SK-N-SH (cell line): ENCODE results near the gene CTNNA3. TPM values are rescaled to one million over a fixed set of nuclear protein-coding genes. Genes with fewer than 3 reads are reported as not detected.

ENCODE experiments used
- CTCF ChIA-PET: fragments of 300-600, 350-600 bp; formaldehyde crosslinking; extraction: SDS; loops from one replicate; lab custom pipeline; 2021; lab: Yijun Ruan, JAX
- POLR2A ChIA-PET: fragments of 350-600 bp; sonication (Branson Sonifier 250); formaldehyde crosslinking; extraction: SDS; loops from one replicate; lab custom pipeline; 2020; ENCODE audit warnings: antibody characterized with exemption, inconsistent platforms; lab: Yijun Ruan, JAX
- DNase-seq: peaks from one replicate; pipeline ENCODE4 v3.0.0; 2012
- H2AFZ ChIP-seq: fragments of 200-600 bp; sonication (generic); 2 replicates; pipeline ENCODE4 v1.8.1; 2016; ENCODE audit warnings: antibody characterized with exemption, mild to moderate bottlenecking, low read depth
- H3F3A ChIP-seq: fragments of 200-600 bp; sonication (generic); replicated peaks from 2 replicates; pipeline ENCODE3; 2016; ENCODE audit warnings: antibody characterized with exemption, mild to moderate bottlenecking; ENCODE audit not compliant: insufficient read depth
- H3K27ac ChIP-seq, 2 experiments: fragments of 200-500 bp in 1 of 2; fragments of 200-600 bp in 1 of 2; sonication (Bioruptor generic) in 1 of 2; sonication (generic), shearing (Covaris generic) in 1 of 2; 2 replicates each; pipeline versions ENCODE4 v1.5.1 to v1.6.1; 2014 to 2016; ENCODE audit warnings: low read depth in 2 of 2, inconsistent platforms in 1 of 2, low read length in 1 of 2, mild to moderate bottlenecking in 1 of 2, mixed read lengths in 1 of 2
- H3K27me3 ChIP-seq: fragments of 200-600 bp; sonication (generic), shearing (Covaris generic); 2 replicates; pipeline ENCODE4 v1.6.1; 2016; ENCODE audit warnings: mixed run types; ENCODE audit not compliant: insufficient read depth
- H3K36me3 ChIP-seq, 2 experiments: fragments of 200-500 bp in 1 of 2; fragments of 200-600 bp in 1 of 2; sonication (Bioruptor generic) in 1 of 2; sonication (generic) in 1 of 2; replicated peaks in 1 of 2; 2 replicates each; pipeline versions ENCODE3 to v1.5.1; 2014 to 2016; ENCODE audit warnings: low read length in 1 of 2, mild to moderate bottlenecking in 1 of 2; ENCODE audit not compliant: insufficient read depth in 2 of 2, control insufficient read depth in 1 of 2
- H3K4me1 ChIP-seq, 2 experiments: fragments of 200-500 bp in 1 of 2; fragments of 200-600 bp in 1 of 2; sonication (Bioruptor generic) in 1 of 2; sonication (generic), shearing (Covaris generic) in 1 of 2; 2 replicates each; pipeline versions ENCODE4 v1.5.1 to v1.6.1; 2014 to 2016; ENCODE audit warnings: low read depth in 1 of 2, low read length in 1 of 2, mixed run types in 1 of 2; ENCODE audit not compliant: insufficient read depth in 2 of 2, control insufficient read depth in 1 of 2
- H3K4me2 ChIP-seq: fragments of 200-600 bp; sonication (generic), shearing (Covaris generic); 2 replicates; pipeline ENCODE4 v1.6.1; 2017; ENCODE audit warnings: mixed run types
- H3K4me3 ChIP-seq, 2 experiments: fragments of 200-500 bp in 1 of 2; fragments of 200-600 bp in 1 of 2; sonication (Bioruptor generic) in 1 of 2; sonication (generic), shearing (Covaris generic) in 1 of 2; 2 replicates each; pipeline versions ENCODE4 v1.5.1 to v1.8.1; 2014 to 2016; ENCODE audit warnings: low read depth in 2 of 2, inconsistent platforms in 1 of 2, low read length in 1 of 2, mild to moderate bottlenecking in 1 of 2, mixed read lengths in 1 of 2, moderate library complexity in 1 of 2
- H3K79me2 ChIP-seq: fragments of 200-600 bp; sonication (generic); 2 replicates; pipeline ENCODE4 v1.8.1; 2017; ENCODE audit warnings: mild to moderate bottlenecking; ENCODE audit not compliant: insufficient read depth
- H3K9ac ChIP-seq: fragments of 200-600 bp; sonication (generic); 2 replicates; pipeline ENCODE4 v1.6.1; 2017; ENCODE audit warnings: mixed run types
- H3K9me2 ChIP-seq: fragments of 200-600 bp; sonication (generic); 2 replicates; pipeline ENCODE4 v1.6.1; 2017; ENCODE audit warnings: mixed run types
- H3K9me3 ChIP-seq: fragments of 200-600 bp; sonication (generic); 2 replicates; pipeline ENCODE4 v1.6.1; 2017; ENCODE audit warnings: mixed run types, mild to moderate bottlenecking, moderate library complexity
- H4K20me1 ChIP-seq: fragments of 200-600 bp; sonication (generic); 2 replicates; pipeline ENCODE4 v1.6.1; 2017; ENCODE audit warnings: mild to moderate bottlenecking, mixed run types; ENCODE audit not compliant: insufficient read depth
- ELF1 ChIP-seq: IDR thresholded peaks from 2 replicates; pipeline ENCODE4 v1.4.0; 2012
- EP300 ChIP-seq, 2 experiments: IDR thresholded peaks; 2 replicates each; pipeline versions ENCODE4 v1.4.0 to v1.6.1; 2012; ENCODE audit warnings: borderline replicate concordance in 1 of 2, low read depth in 1 of 2, low read length in 1 of 2
- EZH2phosphoT487 ChIP-seq: fragments of 200-600 bp; sonication (generic); IDR thresholded peaks from 2 replicates; pipeline ENCODE4 v1.6.1; 2017; ENCODE audit warnings: low read depth, mixed run types, mild to moderate bottlenecking, antibody characterized with exemption, moderate library complexity, borderline replicate concordance
- FOXM1 ChIP-seq: IDR thresholded peaks from 2 replicates; pipeline ENCODE4 v1.4.0; 2012; ENCODE audit warnings: low read depth, mild to moderate bottlenecking
- GATA2 ChIP-seq: sonication (generic); formaldehyde crosslinking; IDR thresholded peaks from 2 replicates; pipeline ENCODE4 v1.5.0; 2020; ENCODE audit warnings: mild to moderate bottlenecking, missing genetic modification reagents
- MXI1 ChIP-seq: IDR thresholded peaks from 2 replicates; pipeline ENCODE4 v1.6.1; 2012; ENCODE audit warnings: mild to moderate bottlenecking, low read depth, low read length, improper control_type of control experiment
- NFIC ChIP-seq: IDR thresholded peaks from 2 replicates; pipeline ENCODE4 v1.4.0; 2012; ENCODE audit warnings: borderline replicate concordance
- SIN3A ChIP-seq: IDR thresholded peaks from 2 replicates; pipeline ENCODE4 v1.6.1; 2012; ENCODE audit warnings: low read depth, mild to moderate bottlenecking, low read length, moderate library complexity, borderline replicate concordance
- TAF1 ChIP-seq: IDR thresholded peaks from 2 replicates; pipeline ENCODE4 v1.6.1; 2012; ENCODE audit warnings: low read depth, mild to moderate bottlenecking, low read length, moderate library complexity, borderline replicate concordance
- USF1 ChIP-seq: IDR thresholded peaks from 2 replicates; pipeline ENCODE4 v1.4.0; 2012; ENCODE audit warnings: low read depth, borderline replicate concordance
- USF2 ChIP-seq: fragments of 150-350 bp; IDR thresholded peaks from 2 replicates; pipeline ENCODE4 v1.6.1; 2017; ENCODE audit warnings: antibody characterized with exemption, low read length, low read depth, borderline replicate concordance
- ZBTB33 ChIP-seq: IDR thresholded peaks from 2 replicates; pipeline ENCODE4 v1.4.0; 2012; ENCODE audit warnings: low read depth, borderline replicate concordance
- WGBS: methylation state at CpG from one replicate; pipeline ENCODE4 v1.1.6; 2017; ENCODE audit warnings: low lambda C conversion rate; 5-methylcytosine and 5-hydroxymethylcytosine counted together
- polyA plus RNA-seq, 3 experiments: library from polyadenylated mRNA; depleted of rRNA; stranded (reverse); fragments of >200 nt; gene quantifications; 2 replicates each; pipeline ENCODE4 v1.2.3, GENCODE V29; 2012

Gene CTNNA3
- polyA plus RNA-seq, 1 of the 3 experiments (the other 2 are of a cell fraction), result not detected

- Histone ChIP-seq H3K27me3 (no peaks in the 10 kb centered on the region), H3K36me3 (no peaks in the 10 kb centered on the region), H3K27ac (no peak overlapping the region), H3K9me2 (no peaks in the 10 kb centered on the region), H3K79me2 (no peaks in the 10 kb centered on the region), H4K20me1 (no peaks in the 10 kb centered on the region), H3F3A (no peaks in the 10 kb centered on the region), H2AFZ (no peak overlapping the region), H3K4me1 (no peaks in the 10 kb centered on the region), H3K9me3 (no peaks in the 10 kb centered on the region), H3K9ac (no peak overlapping the region), H3K4me2 (no peak overlapping the region), H3K4me3 (no peak overlapping the region)
- no peak for TF ChIP-seq GATA2
- no peak for DNase-seq
- POLR2A ChIA-PET, result no interaction called here
- CTCF ChIA-PET, result no interaction called here
Observed at GRCh38 chr10:66204838-66205237, 1491.2 kb downstream of the CTNNA3 start.

GRCh38 chr10:66202101-66202500 lies 1493.9 kb downstream of the CTNNA3 start:
- WGBS, result 62% methylated on average over 3 of the region's 3 CpGs
- CTCF ChIA-PET, result no interaction called here

GRCh38 chr10:66192162-66192831 lies 1503.7 kb downstream of the CTNNA3 start:
- no peak for DNase-seq
- no peaks in the 10 kb centered on the region for H3K27me3 ChIP-seq
- POLR2A ChIA-PET, result no interaction called here

More at GRCh38 chr10:66202101-66202500, 1493.9 kb downstream of the CTNNA3 start:
- Histone ChIP-seq H2AFZ (no peak overlapping the region), H3F3A (no peaks in the 10 kb centered on the region), H3K9me3 (no peaks in the 10 kb centered on the region), H3K4me3 (no peak overlapping the region), H3K27me3 (no peaks in the 10 kb centered on the region), H3K27ac (no peak overlapping the region), H3K4me2 (no peak overlapping the region), H3K4me1 (no peaks in the 10 kb centered on the region), H3K9me2 (no peaks in the 10 kb centered on the region)
- POLR2A ChIA-PET, result no interaction called here
- TF ChIP-seq FOXM1 (no peak), ELF1 (no peak), SIN3A (no peak), EP300 (IDR thresholded peaks at IDR 0.05; ENCODE audit: borderline replicate concordance in 1 of 2, low read depth in 1 of 2, low read length in 1 of 2) (no peak), MXI1 (no peak)
- TF ChIP-seq, all 33 proteins: peak for 0
- no peaks in the 10 kb centered on the region for H4K20me1 ChIP-seq
- H3K9ac ChIP-seq, result no peak overlapping the region
- H3K79me2 ChIP-seq, result no peaks in the 10 kb centered on the region
- DNase-seq, result no peak
- H3K36me3 ChIP-seq, result no peaks in the 10 kb centered on the region

More at GRCh38 chr10:66192162-66192831, 1503.7 kb downstream of the CTNNA3 start:
- H3K4me3 ChIP-seq, result no peak overlapping the region
- no peaks in the 10 kb centered on the region for H3K79me2 ChIP-seq
- H3K9me2 ChIP-seq, result no peaks in the 10 kb centered on the region
- H3K36me3 ChIP-seq, result no peaks in the 10 kb centered on the region
- CTCF ChIA-PET, result no interaction called here
- 36% methylated on average over 2 of the region's 2 CpGs for whole genome bisulfite sequencing
- no peak overlapping the region for H3K9ac ChIP-seq
- no peaks in the 10 kb centered on the region for H3K9me3 ChIP-seq
- TF ChIP-seq TAF1, result no peak
- TF ChIP-seq USF2, result no peak
- no peak for TF ChIP-seq NFIC
- TF ChIP-seq MXI1, result no peak
- TF ChIP-seq ELF1, result no peak
- no peak for TF ChIP-seq GATA2
- no peak for TF ChIP-seq SIN3A
- TF ChIP-seq ZBTB33, result no peak
- TF ChIP-seq EZH2phosphoT487, result no peak
- TF ChIP-seq USF1, result no peak
- no peaks in the 10 kb centered on the region; a peak in 1 of 4 replicates for H3K4me1 ChIP-seq
- H4K20me1 ChIP-seq, result no peaks in the 10 kb centered on the region
- no peak overlapping the region for H3K4me2 ChIP-seq
- no peak overlapping the region for H3K27ac ChIP-seq
- no peak overlapping the region for H2AFZ ChIP-seq
- H3F3A ChIP-seq, result no peaks in the 10 kb centered on the region
